ENCODE results near the gene RPP25L.

- TF ChIP-seq CTCF (IDR thresholded peaks at IDR 0.05) = no peak
- TF ChIP-seq, protein P1, sequence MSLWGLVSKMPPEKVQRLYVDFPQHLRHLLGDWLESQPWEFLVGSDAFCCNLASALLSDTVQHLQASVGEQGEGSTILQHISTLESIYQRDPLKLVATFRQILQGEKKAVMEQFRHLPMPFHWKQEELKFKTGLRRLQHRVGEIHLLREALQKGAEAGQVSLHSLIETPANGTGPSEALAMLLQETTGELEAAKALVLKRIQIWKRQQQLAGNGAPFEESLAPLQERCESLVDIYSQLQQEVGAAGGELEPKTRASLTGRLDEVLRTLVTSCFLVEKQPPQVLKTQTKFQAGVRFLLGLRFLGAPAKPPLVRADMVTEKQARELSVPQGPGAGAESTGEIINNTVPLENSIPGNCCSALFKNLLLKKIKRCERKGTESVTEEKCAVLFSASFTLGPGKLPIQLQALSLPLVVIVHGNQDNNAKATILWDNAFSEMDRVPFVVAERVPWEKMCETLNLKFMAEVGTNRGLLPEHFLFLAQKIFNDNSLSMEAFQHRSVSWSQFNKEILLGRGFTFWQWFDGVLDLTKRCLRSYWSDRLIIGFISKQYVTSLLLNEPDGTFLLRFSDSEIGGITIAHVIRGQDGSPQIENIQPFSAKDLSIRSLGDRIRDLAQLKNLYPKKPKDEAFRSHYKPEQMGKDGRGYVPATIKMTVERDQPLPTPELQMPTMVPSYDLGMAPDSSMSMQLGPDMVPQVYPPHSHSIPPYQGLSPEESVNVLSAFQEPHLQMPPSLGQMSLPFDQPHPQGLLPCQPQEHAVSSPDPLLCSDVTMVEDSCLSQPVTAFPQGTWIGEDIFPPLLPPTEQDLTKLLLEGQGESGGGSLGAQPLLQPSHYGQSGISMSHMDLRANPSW (CRISPR knock-in tag; conservative IDR thresholded peaks at IDR 0.05; ENCODE audit: low read depth) = no peak
- TF ChIP-seq ELF4 (CRISPR knock-in tag; IDR thresholded peaks at IDR 0.05; ENCODE audit: low read depth) = no peak
- TF ChIP-seq ATF2 (CRISPR knock-in tag; IDR thresholded peaks at IDR 0.05; ENCODE audit: borderline replicate concordance, low read depth) = no peak
- no peak for TF ChIP-seq E2F1 (CRISPR knock-in tag; IDR thresholded peaks at IDR 0.05)
- TF ChIP-seq, protein P2, sequence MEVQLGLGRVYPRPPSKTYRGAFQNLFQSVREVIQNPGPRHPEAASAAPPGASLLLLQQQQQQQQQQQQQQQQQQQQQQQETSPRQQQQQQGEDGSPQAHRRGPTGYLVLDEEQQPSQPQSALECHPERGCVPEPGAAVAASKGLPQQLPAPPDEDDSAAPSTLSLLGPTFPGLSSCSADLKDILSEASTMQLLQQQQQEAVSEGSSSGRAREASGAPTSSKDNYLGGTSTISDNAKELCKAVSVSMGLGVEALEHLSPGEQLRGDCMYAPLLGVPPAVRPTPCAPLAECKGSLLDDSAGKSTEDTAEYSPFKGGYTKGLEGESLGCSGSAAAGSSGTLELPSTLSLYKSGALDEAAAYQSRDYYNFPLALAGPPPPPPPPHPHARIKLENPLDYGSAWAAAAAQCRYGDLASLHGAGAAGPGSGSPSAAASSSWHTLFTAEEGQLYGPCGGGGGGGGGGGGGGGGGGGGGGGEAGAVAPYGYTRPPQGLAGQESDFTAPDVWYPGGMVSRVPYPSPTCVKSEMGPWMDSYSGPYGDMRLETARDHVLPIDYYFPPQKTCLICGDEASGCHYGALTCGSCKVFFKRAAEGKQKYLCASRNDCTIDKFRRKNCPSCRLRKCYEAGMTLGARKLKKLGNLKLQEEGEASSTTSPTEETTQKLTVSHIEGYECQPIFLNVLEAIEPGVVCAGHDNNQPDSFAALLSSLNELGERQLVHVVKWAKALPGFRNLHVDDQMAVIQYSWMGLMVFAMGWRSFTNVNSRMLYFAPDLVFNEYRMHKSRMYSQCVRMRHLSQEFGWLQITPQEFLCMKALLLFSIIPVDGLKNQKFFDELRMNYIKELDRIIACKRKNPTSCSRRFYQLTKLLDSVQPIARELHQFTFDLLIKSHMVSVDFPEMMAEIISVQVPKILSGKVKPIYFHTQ (CRISPR knock-in tag; IDR thresholded peaks at IDR 0.05) = no peak
- TF ChIP-seq USF1 (CRISPR knock-in tag; IDR thresholded peaks at IDR 0.05) = no peak
- TF ChIP-seq ZNF671 (CRISPR knock-in tag; IDR thresholded peaks at IDR 0.05) = no peak
- no peak for TF ChIP-seq ZNF396 (CRISPR knock-in tag; IDR thresholded peaks at IDR 0.05; ENCODE audit: borderline replicate concordance)
- TF ChIP-seq, protein P3, sequence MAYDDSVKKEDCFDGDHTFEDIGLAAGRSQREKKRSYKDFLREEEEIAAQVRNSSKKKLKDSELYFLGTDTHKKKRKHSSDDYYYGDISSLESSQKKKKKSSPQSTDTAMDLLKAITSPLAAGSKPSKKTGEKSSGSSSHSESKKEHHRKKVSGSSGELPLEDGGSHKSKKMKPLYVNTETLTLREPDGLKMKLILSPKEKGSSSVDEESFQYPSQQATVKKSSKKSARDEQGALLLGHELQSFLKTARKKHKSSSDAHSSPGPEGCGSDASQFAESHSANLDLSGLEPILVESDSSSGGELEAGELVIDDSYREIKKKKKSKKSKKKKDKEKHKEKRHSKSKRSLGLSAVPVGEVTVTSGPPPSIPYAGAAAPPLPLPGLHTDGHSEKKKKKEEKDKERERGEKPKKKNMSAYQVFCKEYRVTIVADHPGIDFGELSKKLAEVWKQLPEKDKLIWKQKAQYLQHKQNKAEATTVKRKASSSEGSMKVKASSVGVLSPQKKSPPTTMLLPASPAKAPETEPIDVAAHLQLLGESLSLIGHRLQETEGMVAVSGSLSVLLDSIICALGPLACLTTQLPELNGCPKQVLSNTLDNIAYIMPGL (CRISPR knock-in tag; IDR thresholded peaks at IDR 0.05) = no peak
- TF ChIP-seq, protein P4, sequence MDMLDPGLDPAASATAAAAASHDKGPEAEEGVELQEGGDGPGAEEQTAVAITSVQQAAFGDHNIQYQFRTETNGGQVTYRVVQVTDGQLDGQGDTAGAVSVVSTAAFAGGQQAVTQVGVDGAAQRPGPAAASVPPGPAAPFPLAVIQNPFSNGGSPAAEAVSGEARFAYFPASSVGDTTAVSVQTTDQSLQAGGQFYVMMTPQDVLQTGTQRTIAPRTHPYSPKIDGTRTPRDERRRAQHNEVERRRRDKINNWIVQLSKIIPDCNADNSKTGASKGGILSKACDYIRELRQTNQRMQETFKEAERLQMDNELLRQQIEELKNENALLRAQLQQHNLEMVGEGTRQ (CRISPR knock-in tag; IDR thresholded peaks at IDR 0.05) = no peak
Observed at GRCh38 chr9:34651876-34652601, 40.1 kb upstream of the RPP25L start, which contains the start of gene IL11RA.
